HL-60/S4 (cell line): ENCODE results near the gene KCNIP3.

Source experiments
- in situ Hi-C: fragments of 300-500 bp; cut with MboI; formaldehyde crosslinking; loops from 2 replicates; pipeline ENCODE4 v1.14.3; 2022; ENCODE audit warnings: low sequenced_read_pairs

KCNIP3 gene

GRCh38 chr2:95312543-95313201 is 15.5 kb downstream of the KCNIP3 start:
- in situ Hi-C loops: no loop called here

GRCh38 chr2:95313296-95314131 is 16.4 kb downstream of the KCNIP3 start:
- in situ Hi-C loops: no loop called here

- in situ Hi-C loops: no loop called here
These were observed 17.4 kb downstream of the KCNIP3 start for GRCh38 chr2:95314598-95314963.

- in situ Hi-C loops: no loop called here
These were observed 17.9 kb downstream of the KCNIP3 start for GRCh38 chr2:95314964-95315611.

- in situ Hi-C loops: no loop called here
These were observed 18.8 kb downstream of the KCNIP3 start for GRCh38 chr2:95315801-95316411.

GRCh38 chr2:95316466-95317122 is 19.4 kb downstream of the KCNIP3 start:
- in situ Hi-C loops: no loop called here

DNA sequence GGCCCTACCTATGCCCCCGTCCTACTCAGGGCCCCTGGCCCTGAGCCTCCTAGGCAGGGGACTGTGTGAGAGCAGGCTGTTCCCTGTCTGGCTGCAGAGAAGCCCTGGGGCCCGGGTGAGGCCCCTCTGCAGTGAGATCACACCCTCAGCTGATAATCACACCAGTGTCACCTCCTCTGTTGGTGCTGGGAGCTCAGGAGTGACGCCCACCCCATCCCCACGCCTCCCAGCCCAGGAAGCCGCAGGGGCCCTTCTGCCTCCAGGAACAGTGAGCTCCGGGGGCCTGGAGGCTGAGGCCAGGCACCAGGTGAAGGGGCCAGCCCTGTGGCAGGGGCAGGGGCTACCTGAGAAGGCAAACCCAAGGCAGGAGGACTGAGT is 20.0 kb downstream of the KCNIP3 start:
- in situ Hi-C loops: no loop called here

DNA sequence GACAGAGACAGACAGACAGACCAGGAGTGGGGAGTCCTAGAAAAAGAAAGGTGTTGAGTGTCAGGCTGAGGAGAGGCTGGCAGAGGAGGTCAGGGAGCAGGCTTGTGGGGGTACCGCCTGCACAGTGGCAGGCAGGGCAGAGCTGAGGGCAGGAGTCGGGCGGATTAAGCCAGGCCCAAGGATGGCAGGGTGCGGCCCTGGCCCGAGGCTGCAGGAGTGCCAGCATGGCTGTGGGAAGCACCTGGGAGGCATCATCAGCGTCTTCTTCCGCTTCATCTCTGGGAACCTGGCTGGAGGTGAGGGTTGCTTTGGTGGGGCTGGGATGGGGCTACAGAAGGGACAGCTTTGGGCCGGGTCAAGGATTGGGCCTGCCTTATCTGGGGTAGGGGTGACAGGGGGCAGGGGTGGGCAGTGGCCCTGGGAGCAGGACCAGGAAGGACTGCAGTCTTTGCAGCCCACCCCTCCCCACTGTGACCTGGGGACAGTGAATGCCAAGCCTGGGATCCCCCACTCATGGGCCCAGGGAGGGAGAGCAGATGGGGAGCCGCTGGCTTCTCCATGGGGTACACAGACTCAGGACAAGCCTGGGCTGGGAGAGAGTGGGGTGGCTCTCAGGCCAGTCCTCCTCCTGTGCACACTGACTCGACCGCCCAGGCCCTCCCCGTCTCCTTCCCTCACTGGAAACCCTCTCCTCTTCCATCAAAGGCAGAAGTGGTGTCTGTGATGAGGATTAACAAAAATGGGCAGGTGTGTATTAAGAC is 20.7 kb downstream of the KCNIP3 start:
- in situ Hi-C loops: no loop called here

DNA sequence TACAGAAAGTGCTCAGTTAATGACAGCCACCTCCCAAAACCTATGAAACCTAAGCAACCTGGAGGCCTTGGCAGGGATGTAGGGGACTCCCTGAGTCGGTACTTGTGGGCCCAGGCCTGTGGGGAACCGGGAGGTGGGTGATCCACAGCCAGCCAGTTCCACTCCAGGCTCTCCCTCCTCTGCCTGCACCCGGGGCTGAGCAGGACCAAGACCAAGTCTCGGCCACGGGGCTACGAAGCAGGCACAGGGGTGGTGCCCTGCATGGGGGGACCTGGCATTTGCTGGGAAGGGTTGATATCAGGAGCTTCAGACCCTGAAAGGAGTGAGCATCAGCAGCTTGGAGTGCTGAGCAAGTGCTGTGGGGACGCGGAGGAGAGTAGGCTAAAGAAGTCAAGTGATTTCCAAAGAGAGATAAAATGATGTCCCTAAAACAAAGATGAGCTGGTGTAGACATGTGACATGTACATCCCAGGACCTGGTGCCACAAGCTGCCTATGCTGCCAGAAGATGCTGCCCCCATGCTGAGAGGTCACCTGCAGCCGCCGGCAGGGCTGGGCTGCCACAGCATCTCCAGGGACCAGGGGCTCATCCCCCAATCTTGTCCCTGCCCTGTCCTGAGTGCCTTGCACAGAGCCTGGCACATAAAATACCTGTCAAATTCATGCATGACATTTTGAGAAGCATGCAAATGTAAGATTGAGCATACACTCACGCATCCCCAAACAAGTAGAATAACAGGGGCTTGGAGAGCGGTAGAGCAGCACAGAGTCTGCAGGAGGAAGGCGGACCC is 21.5 kb downstream of the KCNIP3 start:
- in situ Hi-C loops: no loop called here

DNA sequence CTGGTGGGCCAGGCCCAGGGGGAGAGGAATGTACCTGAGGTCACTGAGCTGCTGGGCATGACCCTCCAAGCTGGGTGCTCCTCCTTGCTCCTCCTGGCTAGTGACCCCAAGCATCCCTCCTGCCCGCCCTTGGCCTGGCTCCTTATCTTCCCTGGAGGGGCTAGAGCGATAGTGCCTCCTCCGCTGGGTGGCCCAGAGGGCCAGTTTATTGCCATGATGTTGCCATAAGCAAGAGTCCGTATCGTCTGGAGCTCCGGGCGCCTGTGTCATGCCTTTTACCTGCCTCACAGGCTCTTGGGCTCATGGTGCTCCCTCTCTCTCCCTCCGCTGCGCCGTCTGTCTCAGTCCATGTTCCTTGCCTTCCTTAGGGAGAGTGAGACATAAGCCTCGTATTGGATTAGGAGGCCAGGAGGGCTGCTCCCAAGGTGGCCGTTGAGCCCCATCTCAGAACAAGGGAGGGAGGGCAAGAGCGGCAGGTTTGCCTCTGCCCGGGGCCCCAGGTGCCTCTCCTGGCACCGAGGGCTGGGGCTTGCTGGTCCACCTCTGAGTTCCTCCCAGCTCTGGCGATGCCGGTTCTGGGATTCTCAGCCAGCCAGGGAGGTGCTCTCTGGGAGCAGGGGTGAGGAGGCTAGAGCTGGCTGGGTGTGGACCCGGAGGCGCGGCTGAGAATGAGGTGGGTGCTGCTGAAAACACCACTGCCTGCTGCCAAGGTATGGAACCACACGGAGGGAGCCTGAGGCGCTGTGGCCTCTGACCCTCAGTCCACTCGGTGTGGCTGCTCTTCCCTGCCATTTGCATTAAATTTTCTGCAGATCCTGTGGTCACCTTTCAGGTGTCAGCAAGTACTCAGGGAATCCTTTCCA is 22.6 kb downstream of the KCNIP3 start:
- in situ Hi-C loops: no loop called here

- in situ Hi-C loops: no loop called here
These were observed 23.2 kb downstream of the KCNIP3 start for GRCh38 chr2:95320344-95320712.

GRCh38 chr2:95320986-95321767 is 24.0 kb downstream of the KCNIP3 start:
- in situ Hi-C loops: no loop called here

- in situ Hi-C loops: no loop called here
These were observed 26.4 kb downstream of the KCNIP3 start for GRCh38 chr2:95323347-95324155.

GRCh38 chr2:95325026-95325425 is 27.9 kb downstream of the KCNIP3 start:
- in situ Hi-C loops: no loop called here

GRCh38 chr2:95325590-95326432 is 28.7 kb downstream of the KCNIP3 start:
- in situ Hi-C loops: no loop called here
